Panc1 (cell line): ENCODE data around the gene CDH23. TPM values are rescaled to one million over a fixed set of nuclear protein-coding genes. Genes with fewer than 3 reads are reported as not detected.

Source experiments
- ATAC-seq: fragments of 200-7000 bp; cut with Tn5 transposase; 2 replicates; pipeline ENCODE4 v1.9.1; 2020; ENCODE audit warnings: mild to moderate bottlenecking, moderate library complexity
- BruUV-seq: library from RNA; stranded (reverse); fragments of 400-500 nt; replicated peaks from 2 replicates; lab custom pipeline; 2021; lab: Mats Ljungman, UMichigan
- CTCF ChIA-PET: fragments of 300-600 bp; sonication (Branson Sonifier 250); formaldehyde crosslinking; loops from one replicate; lab custom pipeline; 2022; ENCODE audit warnings: antibody characterized with exemption; lab: Charles Lee
- POLR2A ChIA-PET: fragments of 300-600 bp; sonication (Branson Sonifier 250); formaldehyde crosslinking; loops from one replicate; lab custom pipeline; 2022; ENCODE audit warnings: antibody characterized with exemption; lab: Charles Lee
- DNase-seq: peaks from one replicate; pipeline ENCODE4 v3.0.0-alpha.2; 2010; ENCODE audit warnings: low read depth, low spot score
- H3K27ac ChIP-seq: 2 replicates; pipeline ENCODE4 v1.5.1; 2011; ENCODE audit warnings: mild to moderate bottlenecking, low read length, inconsistent platforms
- H3K27me3 ChIP-seq: fragments of 200-500 bp; sonication (Bioruptor generic); 2 replicates; pipeline ENCODE4 v1.6.0; 2014; ENCODE audit warnings: low read length, inconsistent platforms; ENCODE audit not compliant: control insufficient read depth, insufficient read depth
- H3K36me3 ChIP-seq: fragments of 200-500 bp; sonication (Bioruptor generic); 2 replicates; pipeline ENCODE4 v1.5.1; 2014; ENCODE audit warnings: inconsistent platforms, mild to moderate bottlenecking, low read length, moderate library complexity; ENCODE audit not compliant: control insufficient read depth, insufficient read depth
- H3K4me1 ChIP-seq: 2 replicates; pipeline ENCODE4 v1.5.1; 2011; ENCODE audit warnings: inconsistent platforms, mild to moderate bottlenecking, low read length, moderate library complexity; ENCODE audit not compliant: control insufficient read depth, insufficient read depth
- H3K4me3 ChIP-seq, 2 experiments: 2 replicates each; pipeline ENCODE4 v1.5.1; 2011 to 2012; ENCODE audit warnings: low read depth in 2 of 2, low read length in 2 of 2, mild to moderate bottlenecking in 2 of 2, inconsistent platforms in 1 of 2, moderate library complexity in 1 of 2
- H3K9me3 ChIP-seq: fragments of 200-500 bp; sonication (Bioruptor generic); 2 replicates; pipeline ENCODE4 v1.5.1; 2014; ENCODE audit warnings: low read depth, mild to moderate bottlenecking, inconsistent platforms, low read length, moderate library complexity; ENCODE audit not compliant: control insufficient read depth, insufficient read depth
- POLR2AphosphoS5 ChIP-seq: IDR thresholded peaks from 2 replicates; pipeline ENCODE4 v1.6.1; 2012; ENCODE audit warnings: mild to moderate bottlenecking, low read depth, low read length, moderate library complexity
- REST ChIP-seq, 2 experiments: IDR thresholded peaks; 2 replicates each; pipeline ENCODE4 v1.6.1; 2011 to 2012; ENCODE audit warnings: low read depth in 2 of 2, control low read depth in 1 of 2, low read length in 1 of 2, mild to moderate bottlenecking in 1 of 2, moderate library complexity in 1 of 2; ENCODE audit not compliant: insufficient read depth in 1 of 2
- SIN3A ChIP-seq: IDR thresholded peaks from 2 replicates; pipeline ENCODE4 v1.6.1; 2012; ENCODE audit warnings: low read depth, mild to moderate bottlenecking, low read length, moderate library complexity, borderline replicate concordance; ENCODE audit not compliant: insufficient read depth
- TCF7L2 ChIP-seq: IDR thresholded peaks from 2 replicates; pipeline ENCODE4 v1.6.1; 2011; ENCODE audit warnings: mild to moderate bottlenecking, low read depth, low read length, inconsistent platforms
- in situ Hi-C: cut with HindIII; loops from 2 replicates; pipeline ENCODE4 v1.10.0; 2016; ENCODE audit warnings: low sequenced_read_pairs, low pct_unique_long_range_greater_than_20kb
- intact Hi-C: fragments of 100-400 bp; cut with micrococcal nuclease; formaldehyde crosslinking; loops from one replicate; pipeline ENCODE4 v1.10.0; 2022; ENCODE audit not compliant: unreplicated experiment
- total RNA-seq: library from RNA; stranded (reverse); gene quantifications from one replicate; pipeline ENCODE4 v1.2.1, GENCODE V29; 2021; ENCODE audit not compliant: unreplicated experiment
- TF ChIP-seq, protein P1 (sequence below): fragments of 450-650 bp; IDR thresholded peaks from 2 replicates; pipeline ENCODE4 v1.5.1; 2017; ENCODE audit warnings: mild to moderate bottlenecking

Gene CDH23
- total RNA-seq, 1 experiment from 2014 or later: 2.7 TPM

DNA sequence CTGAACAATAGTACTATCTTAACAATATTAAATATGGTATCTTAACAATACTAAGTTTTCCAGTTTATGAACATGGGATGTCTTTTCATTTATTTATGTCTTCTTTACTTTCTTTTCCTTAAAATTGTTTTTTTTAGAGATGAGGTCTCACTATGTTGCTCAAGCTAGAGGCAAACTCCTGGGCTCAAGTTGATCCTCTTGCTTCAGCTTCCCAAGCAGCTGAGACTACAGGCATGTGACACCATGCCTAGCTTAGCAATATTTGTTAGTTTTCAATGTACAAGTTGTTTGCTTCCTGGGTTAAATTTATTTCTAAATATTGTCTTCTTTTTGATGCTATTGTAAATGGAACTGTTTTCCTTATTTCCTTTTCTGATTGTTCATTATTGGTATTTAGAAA lies 16.9 kb downstream of the CDH23 start:
- no peak for ATAC-seq
- in situ Hi-C loops: no loop called here
- no TSS peak for BruUV-seq
- H3K36me3 ChIP-seq: no peaks in the 10 kb centered on the region
- POLR2A ChIA-PET: no interaction called here
- TF ChIP-seq REST (IDR thresholded peaks at IDR 0.05; ENCODE audit: insufficient read depth in 1 of 2, low read depth in 2 of 2, low read length in 1 of 2) (no peak), SIN3A (no peak), TCF7L2 (no peak), POLR2AphosphoS5 (no peak)
- TF ChIP-seq, protein P1, sequence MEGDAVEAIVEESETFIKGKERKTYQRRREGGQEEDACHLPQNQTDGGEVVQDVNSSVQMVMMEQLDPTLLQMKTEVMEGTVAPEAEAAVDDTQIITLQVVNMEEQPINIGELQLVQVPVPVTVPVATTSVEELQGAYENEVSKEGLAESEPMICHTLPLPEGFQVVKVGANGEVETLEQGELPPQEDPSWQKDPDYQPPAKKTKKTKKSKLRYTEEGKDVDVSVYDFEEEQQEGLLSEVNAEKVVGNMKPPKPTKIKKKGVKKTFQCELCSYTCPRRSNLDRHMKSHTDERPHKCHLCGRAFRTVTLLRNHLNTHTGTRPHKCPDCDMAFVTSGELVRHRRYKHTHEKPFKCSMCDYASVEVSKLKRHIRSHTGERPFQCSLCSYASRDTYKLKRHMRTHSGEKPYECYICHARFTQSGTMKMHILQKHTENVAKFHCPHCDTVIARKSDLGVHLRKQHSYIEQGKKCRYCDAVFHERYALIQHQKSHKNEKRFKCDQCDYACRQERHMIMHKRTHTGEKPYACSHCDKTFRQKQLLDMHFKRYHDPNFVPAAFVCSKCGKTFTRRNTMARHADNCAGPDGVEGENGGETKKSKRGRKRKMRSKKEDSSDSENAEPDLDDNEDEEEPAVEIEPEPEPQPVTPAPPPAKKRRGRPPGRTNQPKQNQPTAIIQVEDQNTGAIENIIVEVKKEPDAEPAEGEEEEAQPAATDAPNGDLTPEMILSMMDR: no peak
- H3K4me3 ChIP-seq: no peak overlapping the region
- CTCF ChIA-PET: no interaction called here
- peaks cover 9% of the 10 kb centered on the region; the same call in 1 of the 2 replicates for H3K27me3 ChIP-seq
- no peaks in the 10 kb centered on the region for H3K4me1 ChIP-seq
- H3K9me3 ChIP-seq: peaks cover 14% of the 10 kb centered on the region; the same call in 1 of the 2 replicates
- no peak overlapping the region for H3K27ac ChIP-seq
- no peak for DNase-seq
- intact Hi-C loops: no loop called here

GRCh38 chr10:71414359-71414758 lies 17.6 kb downstream of the CDH23 start:
- peaks cover 9% of the 10 kb centered on the region; the same call in 1 of the 2 replicates for H3K27me3 ChIP-seq
- in situ Hi-C loops (no loop called here), intact Hi-C loops (no loop called here)
- no TSS peak for BruUV-seq
- H3K4me3 ChIP-seq: no peak overlapping the region
- ChIA-PET POLR2A (no interaction called here), CTCF (no interaction called here)
- no peak for TF ChIP-seq TCF7L2
- TF ChIP-seq POLR2AphosphoS5: no peak
- ATAC-seq (no peak), DNase-seq (no peak)
- peaks cover 14% of the 10 kb centered on the region; the same call in 1 of the 2 replicates for H3K9me3 ChIP-seq
- H3K27ac ChIP-seq: no peak overlapping the region
- no peaks in the 10 kb centered on the region for H3K4me1 ChIP-seq
- H3K36me3 ChIP-seq: no peaks in the 10 kb centered on the region

GRCh38 chr10:71419002-71419540 lies 22.4 kb downstream of the CDH23 start:
- ChIA-PET POLR2A (no interaction called here), CTCF (no interaction called here)
- no peak for DNase-seq
- intact Hi-C loops: no loop called here
- Histone ChIP-seq H3K27me3 (peaks cover 9% of the 10 kb centered on the region; the same call in 1 of the 2 replicates), H3K4me1 (no peaks in the 10 kb centered on the region), H3K27ac (no peak overlapping the region), H3K4me3 (no peak overlapping the region), H3K9me3 (no peaks in the 10 kb centered on the region), H3K36me3 (no peaks in the 10 kb centered on the region)
- ATAC-seq: no peak
- in situ Hi-C loops: no loop called here
- TF ChIP-seq, protein P1: no peak
- no peak for TF ChIP-seq POLR2AphosphoS5
- TF ChIP-seq SIN3A: no peak
- no peak for TF ChIP-seq REST (IDR thresholded peaks at IDR 0.05; ENCODE audit: insufficient read depth in 1 of 2, low read depth in 2 of 2, low read length in 1 of 2)
- no peak for TF ChIP-seq TCF7L2
- no TSS peak for BruUV-seq
